Peyer's patch (tissue), 4 donors: ENCODE data around the gene SERPINA3. TPM values are rescaled to one million over a fixed set of nuclear protein-coding genes. Genes with fewer than 3 reads are reported as not detected.

Experiments used
- DNase-seq, 3 donors: peaks; one replicate each; pipeline ENCODE4 v3.0.0-alpha.2; 2017 to 2019
- H3K27ac ChIP-seq, 4 donors: fragments of 200-600 bp; sonication (generic); one replicate each; pipeline ENCODE4 v1.5.1; 2016 to 2019
- H3K27me3 ChIP-seq, 2 donors: fragments of 200-600 bp; sonication (generic); one replicate each; pipeline ENCODE4 v1.5.1; 2019
- H3K36me3 ChIP-seq, 3 donors: fragments of 200-600 bp; sonication (generic); one replicate each; pipeline ENCODE4 v1.5.1; 2016 to 2019
- H3K4me1 ChIP-seq, 4 donors: fragments of 200-600 bp; sonication (generic); one replicate each; pipeline ENCODE4 v1.5.1; 2016 to 2019
- H3K4me3 ChIP-seq, 4 donors: fragments of 200-600 bp; sonication (generic); 1 replicate in 3 of 4; 2 replicates in 1 of 4; pipeline ENCODE4 v1.5.1; 2016 to 2019; ENCODE audit warnings: mild to moderate bottlenecking in 1 of 4
- H3K9me3 ChIP-seq, 4 donors: fragments of 200-600 bp; sonication (generic); one replicate each; pipeline ENCODE4 v1.5.1; 2016 to 2019; ENCODE audit warnings: mild to moderate bottlenecking in 1 of 4
- POLR2A ChIP-seq, 2 donors: fragments of 450-650 bp; IDR thresholded peaks; one replicate each; pipeline ENCODE4 v1.5.1; 2017; ENCODE audit warnings: antibody characterized with exemption in 2 of 2, mild to moderate bottlenecking in 2 of 2, moderate library complexity in 2 of 2
- total RNA-seq, 4 donors: library from RNA; depleted of rRNA; stranded (reverse); fragments of >200 nt; gene quantifications; one replicate each; pipeline ENCODE4 v1.1.0, GENCODE V29; 2016
- TF ChIP-seq, protein P1 (sequence below), 6 experiments: fragments of 450-650 bp in 4 of 6; fragments of 200-600 bp in 2 of 6; sonication (generic) in 1 of 6; IDR thresholded peaks; one replicate each; pipeline ENCODE4 v1.5.1; 2017 to 2019; ENCODE audit warnings: antibody characterized with exemption in 6 of 6, mild to moderate bottlenecking in 3 of 6, moderate library complexity in 1 of 6

SERPINA3 gene
- total RNA-seq, 4 donors from 2014 or later, result 25.9 to 61.8 (median 34.5) TPM

DNA sequence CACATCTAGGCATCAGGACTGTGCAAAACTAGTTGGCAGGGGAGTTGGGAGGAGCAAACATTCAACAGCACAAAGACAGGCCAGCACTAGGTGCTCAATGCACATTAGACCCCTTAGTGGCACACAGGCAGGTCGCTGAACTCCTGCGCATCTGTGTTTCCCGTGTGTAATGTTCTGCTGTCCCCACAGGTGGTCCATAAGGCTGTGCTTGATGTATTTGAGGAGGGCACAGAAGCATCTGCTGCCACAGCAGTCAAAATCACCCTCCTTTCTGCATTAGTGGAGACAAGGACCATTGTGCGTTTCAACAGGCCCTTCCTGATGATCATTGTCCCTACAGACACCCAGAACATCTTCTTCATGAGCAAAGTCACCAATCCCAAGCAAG is 11.2 kb downstream of the SERPINA3 start:
- no peaks in the 10 kb centered on the region for H3K27me3 ChIP-seq
- no peak overlapping the region for H3K27ac ChIP-seq
- no peaks in the 10 kb centered on the region for H3K4me1 ChIP-seq
- H3K4me3 ChIP-seq, result no peak overlapping the region
- no peak for DNase-seq
- TF ChIP-seq, protein P1, sequence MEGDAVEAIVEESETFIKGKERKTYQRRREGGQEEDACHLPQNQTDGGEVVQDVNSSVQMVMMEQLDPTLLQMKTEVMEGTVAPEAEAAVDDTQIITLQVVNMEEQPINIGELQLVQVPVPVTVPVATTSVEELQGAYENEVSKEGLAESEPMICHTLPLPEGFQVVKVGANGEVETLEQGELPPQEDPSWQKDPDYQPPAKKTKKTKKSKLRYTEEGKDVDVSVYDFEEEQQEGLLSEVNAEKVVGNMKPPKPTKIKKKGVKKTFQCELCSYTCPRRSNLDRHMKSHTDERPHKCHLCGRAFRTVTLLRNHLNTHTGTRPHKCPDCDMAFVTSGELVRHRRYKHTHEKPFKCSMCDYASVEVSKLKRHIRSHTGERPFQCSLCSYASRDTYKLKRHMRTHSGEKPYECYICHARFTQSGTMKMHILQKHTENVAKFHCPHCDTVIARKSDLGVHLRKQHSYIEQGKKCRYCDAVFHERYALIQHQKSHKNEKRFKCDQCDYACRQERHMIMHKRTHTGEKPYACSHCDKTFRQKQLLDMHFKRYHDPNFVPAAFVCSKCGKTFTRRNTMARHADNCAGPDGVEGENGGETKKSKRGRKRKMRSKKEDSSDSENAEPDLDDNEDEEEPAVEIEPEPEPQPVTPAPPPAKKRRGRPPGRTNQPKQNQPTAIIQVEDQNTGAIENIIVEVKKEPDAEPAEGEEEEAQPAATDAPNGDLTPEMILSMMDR (IDR thresholded peaks at IDR 0.05), result no peak
- no peak for TF ChIP-seq POLR2A (IDR thresholded peaks at IDR 0.05)
- H3K36me3 ChIP-seq, result no peaks in the 10 kb centered on the region
- peaks cover 0 to 6% (median 0%) of the 10 kb centered on the region in 4 donors for H3K9me3 ChIP-seq

DNA sequence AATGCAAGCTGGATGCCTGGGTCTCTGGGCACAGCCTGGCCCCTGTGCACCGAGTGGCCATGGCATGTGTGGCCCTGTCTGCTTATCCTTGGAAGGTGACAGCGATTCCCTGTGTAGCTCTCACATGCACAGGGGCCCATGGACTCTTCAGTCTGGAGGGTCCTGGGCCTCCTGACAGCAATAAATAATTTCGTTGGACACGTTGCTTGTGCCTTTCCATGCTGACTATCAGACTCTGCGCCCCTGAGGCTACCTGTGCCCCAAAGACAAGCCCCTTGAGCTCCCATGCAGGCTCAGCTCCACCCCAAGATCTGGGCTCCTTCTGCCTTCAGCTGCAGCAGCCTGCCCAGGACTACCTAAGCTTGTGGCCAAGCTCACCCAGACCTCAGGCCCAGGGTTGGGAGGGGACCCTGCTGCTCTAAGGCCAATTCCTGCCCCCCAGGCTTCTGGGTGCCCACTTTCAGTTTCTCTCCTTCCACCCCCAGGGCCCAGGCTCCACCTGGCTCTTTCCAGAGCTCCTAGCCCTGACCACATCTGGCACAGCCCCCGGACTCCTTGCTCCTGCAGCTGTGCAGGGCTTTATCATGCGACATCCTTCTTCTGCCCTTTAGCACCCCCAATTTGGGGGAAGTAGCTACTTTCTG is 11.8 kb downstream of the SERPINA3 start:
- Histone ChIP-seq H3K9me3 (peaks cover 0 to 4% (median 0%) of the 10 kb centered on the region in 4 donors), H3K4me3 (no peak overlapping the region), H3K4me1 (no peaks in the 10 kb centered on the region), H3K36me3 (no peaks in the 10 kb centered on the region), H3K27ac (no peak overlapping the region), H3K27me3 (no peaks in the 10 kb centered on the region)
- DNase-seq, result no peak
- TF ChIP-seq, protein P1 (IDR thresholded peaks at IDR 0.05), result no peak
- no peak for TF ChIP-seq POLR2A (IDR thresholded peaks at IDR 0.05)

DNA sequence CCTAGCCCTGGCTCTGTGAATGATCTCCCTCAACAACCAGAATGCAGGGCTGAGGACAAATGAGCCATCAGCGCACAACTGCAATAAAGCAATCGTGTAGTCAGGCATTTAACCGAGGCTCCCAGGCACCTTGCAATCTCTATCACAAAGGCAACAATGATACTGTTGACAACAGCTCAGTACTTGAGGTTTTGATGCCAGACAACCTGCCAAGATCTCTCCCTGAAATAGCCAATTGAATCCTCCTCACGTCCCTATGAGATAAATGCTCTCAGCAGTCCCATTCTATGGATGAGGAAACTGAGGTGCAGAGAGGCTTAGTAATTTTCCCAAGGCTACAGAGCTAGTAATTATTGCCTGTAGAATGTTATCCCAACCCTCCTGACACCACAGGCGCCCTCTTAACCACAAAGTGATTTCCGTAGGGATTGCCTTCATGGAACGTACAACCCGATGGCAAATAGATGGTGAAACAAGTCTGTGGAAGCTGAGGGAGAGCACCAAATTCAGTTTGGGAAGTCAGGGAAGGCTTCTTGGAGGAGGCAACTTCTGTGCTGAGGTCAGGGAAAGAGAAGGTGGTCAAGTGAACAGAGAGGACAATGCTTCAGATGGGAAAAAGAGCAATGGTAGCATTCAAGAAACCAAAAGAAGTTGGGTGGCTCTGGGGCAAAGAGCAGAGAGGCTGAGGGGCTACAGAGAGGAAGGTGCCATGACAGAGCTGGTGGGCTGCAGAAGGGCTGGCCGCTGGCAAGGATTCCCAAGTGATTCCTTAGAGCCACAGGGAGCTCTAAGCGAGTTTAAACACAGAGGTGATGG is 12.6 kb downstream of the SERPINA3 start:
- TF ChIP-seq, protein P1 (IDR thresholded peaks at IDR 0.05), result no peak
- TF ChIP-seq POLR2A (IDR thresholded peaks at IDR 0.05), result no peak
- H3K36me3 ChIP-seq, result no peaks in the 10 kb centered on the region
- H3K27me3 ChIP-seq, result no peaks in the 10 kb centered on the region
- H3K4me3 ChIP-seq, result no peak overlapping the region
- H3K27ac ChIP-seq, result no peak overlapping the region
- H3K4me1 ChIP-seq, result no peaks in the 10 kb centered on the region
- DNase-seq, result no peak
- no peaks in the 10 kb centered on the region for H3K9me3 ChIP-seq

DNA sequence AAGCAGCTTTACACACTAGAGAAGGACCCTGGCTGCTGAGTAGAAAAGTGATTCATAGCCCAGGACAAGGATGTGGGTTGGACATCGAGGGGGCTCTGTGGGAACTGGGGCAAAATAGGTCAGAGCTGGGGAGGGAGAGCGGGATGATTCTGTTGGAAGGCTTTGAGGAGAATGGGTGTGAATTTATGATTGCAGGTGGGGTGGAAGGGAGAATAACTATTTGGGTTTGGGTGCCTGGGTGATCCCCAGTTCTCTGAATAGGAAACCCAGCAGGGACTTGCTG is 13.1 kb downstream of the SERPINA3 start:
- TF ChIP-seq, protein P1 (IDR thresholded peaks at IDR 0.05), result no peak
- TF ChIP-seq POLR2A (IDR thresholded peaks at IDR 0.05), result no peak
- no peaks in the 10 kb centered on the region for H3K4me1 ChIP-seq
- H3K4me3 ChIP-seq, result no peak overlapping the region
- no peaks in the 10 kb centered on the region for H3K9me3 ChIP-seq
- no peaks in the 10 kb centered on the region for H3K36me3 ChIP-seq
- no peak overlapping the region for H3K27ac ChIP-seq
- no peak for DNase-seq
- no peaks in the 10 kb centered on the region for H3K27me3 ChIP-seq

DNA sequence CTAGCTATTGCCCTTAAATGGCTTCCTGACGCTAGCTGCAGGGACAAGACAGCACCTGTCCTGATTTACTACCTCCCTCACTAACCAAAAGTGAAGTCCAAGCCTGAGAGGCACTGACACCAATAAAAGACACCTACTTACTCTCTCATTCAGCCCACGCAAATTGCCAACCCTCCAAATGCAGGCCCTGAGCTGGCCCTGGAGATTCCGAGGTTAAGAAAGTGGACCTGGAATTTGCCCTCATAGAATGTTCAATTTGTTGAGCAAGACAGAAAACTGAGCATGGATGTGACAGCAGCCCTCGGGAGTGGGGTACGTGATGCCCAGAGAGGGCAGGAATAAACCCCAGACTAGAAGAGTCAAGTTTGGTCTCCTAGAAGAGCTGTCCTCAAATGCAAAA is 16.4 kb downstream of the SERPINA3 start:
- DNase-seq, result no peak
- no peaks in the 10 kb centered on the region for H3K9me3 ChIP-seq
- TF ChIP-seq, protein P1 (IDR thresholded peaks at IDR 0.05), result no peak
- TF ChIP-seq POLR2A (IDR thresholded peaks at IDR 0.05), result no peak
- H3K27ac ChIP-seq, result no peak overlapping the region
- H3K4me1 ChIP-seq, result no peaks in the 10 kb centered on the region
- no peak overlapping the region for H3K4me3 ChIP-seq
- no peaks in the 10 kb centered on the region for H3K36me3 ChIP-seq
- no peaks in the 10 kb centered on the region for H3K27me3 ChIP-seq
